H7 (cell line): Measurements from ENCODE around the gene HASPIN. TPM values are rescaled to one million over a fixed set of nuclear protein-coding genes. Genes with fewer than 3 reads are reported as not detected.

Source experiments
- DNase-seq: peaks from one replicate; pipeline ENCODE4 v3.0.0; 2012
- H3K27me3 ChIP-seq: 2 replicates; pipeline ENCODE4 v1.6.0; 2011; ENCODE audit warnings: mild to moderate bottlenecking, low read length; ENCODE audit not compliant: control insufficient read depth, insufficient read depth
- H3K36me3 ChIP-seq: replicated peaks from 2 replicates; pipeline ENCODE4 v1.5.1; 2011; ENCODE audit warnings: low read length; ENCODE audit not compliant: control insufficient read depth, insufficient read depth
- H3K4me3 ChIP-seq: 2 replicates; pipeline ENCODE4 v1.5.1; 2011; ENCODE audit warnings: low read depth, mild to moderate bottlenecking, control low read depth, low read length, moderate library complexity; ENCODE audit not compliant: insufficient read depth
- total RNA-seq: library from RNA; depleted of rRNA; stranded (reverse); fragments of >200 nt; shearing (Covaris generic); gene quantifications from 2 replicates; pipeline ENCODE4 v1.2.3, GENCODE V29; 2014

HASPIN gene
- total RNA-seq, 1 experiment from 2014 or later: 39.1 TPM

DNA sequence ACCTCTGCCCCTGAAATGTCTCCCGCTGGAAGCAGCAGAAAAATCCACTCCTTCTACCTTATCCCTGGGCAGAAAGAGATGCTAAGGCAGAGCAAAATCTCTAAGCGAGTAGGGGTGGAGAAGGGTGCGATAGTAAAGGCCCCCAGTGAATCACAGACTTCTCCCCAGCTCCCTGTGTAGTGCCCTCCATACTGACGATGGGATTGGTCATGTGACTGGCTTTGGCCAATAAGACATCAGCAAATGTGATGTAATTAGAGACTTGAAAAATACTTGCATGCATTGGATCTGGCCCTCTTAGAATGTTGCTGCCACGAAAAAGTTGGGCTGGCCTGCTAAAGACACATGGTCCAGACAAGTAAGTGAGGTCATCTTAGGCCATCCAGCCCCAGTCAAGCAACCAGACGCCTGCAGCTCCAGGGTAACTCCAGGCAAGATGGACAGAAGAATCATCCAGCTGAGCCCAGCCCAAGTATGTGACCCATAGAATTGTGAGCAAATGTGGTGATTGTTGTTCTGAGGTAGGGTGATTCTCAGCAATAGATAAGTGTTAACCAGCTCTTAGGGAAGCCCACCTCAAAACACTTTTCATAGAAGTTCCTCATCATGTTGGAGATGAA is 36.0 kb downstream of the HASPIN start:
- no peak overlapping the region for H3K4me3 ChIP-seq
- no peaks in the 10 kb centered on the region for H3K36me3 ChIP-seq
- peak; percentile 24 for DNase-seq
- H3K27me3 ChIP-seq: no peaks in the 10 kb centered on the region

DNA sequence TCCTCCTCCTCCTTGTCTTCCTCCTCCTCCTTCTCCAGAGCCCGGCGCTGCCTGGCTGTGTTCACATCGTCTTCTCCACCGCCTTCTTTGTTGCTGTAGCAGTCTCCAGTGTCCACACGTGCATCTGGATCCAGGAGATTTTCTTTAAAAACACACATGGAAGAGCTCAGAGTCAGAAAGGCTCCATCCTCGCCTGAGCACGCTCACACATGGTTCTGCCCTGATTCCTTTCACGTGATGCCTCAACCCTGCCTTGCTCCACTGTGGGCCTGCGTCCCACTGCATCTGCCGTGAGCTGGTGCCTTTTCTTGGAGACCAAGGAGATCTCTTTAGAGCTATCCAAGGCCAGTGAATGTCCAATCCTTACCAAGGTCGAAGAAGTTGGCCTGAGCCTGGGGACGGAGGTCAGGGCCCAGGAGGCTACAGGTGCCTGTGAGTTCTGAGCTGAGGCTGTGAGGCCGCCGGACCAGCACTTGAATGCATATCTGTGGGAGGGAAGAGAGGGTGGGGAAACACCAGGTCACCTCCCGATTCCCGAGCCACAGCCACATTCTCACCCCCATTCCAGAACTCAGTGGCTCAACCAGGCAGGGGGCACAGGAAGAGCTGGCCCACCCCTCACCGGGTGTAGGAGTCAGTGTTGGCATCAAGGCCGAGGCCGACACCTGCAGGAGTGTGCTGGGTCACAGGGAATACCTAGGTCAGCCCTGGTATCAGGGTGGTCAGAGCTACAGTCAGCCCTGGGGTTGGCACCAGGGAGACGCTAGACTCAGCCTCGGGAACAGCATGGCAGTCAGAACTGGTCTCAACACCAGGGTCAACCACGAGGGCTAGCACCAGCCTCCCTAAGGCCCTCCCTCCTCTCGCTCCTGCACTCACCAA is 37.6 kb downstream of the HASPIN start:
- DNase-seq: peak; percentile 28
- Histone ChIP-seq H3K36me3 (no peaks in the 10 kb centered on the region), H3K4me3 (no peak overlapping the region), H3K27me3 (no peaks in the 10 kb centered on the region)

DNA sequence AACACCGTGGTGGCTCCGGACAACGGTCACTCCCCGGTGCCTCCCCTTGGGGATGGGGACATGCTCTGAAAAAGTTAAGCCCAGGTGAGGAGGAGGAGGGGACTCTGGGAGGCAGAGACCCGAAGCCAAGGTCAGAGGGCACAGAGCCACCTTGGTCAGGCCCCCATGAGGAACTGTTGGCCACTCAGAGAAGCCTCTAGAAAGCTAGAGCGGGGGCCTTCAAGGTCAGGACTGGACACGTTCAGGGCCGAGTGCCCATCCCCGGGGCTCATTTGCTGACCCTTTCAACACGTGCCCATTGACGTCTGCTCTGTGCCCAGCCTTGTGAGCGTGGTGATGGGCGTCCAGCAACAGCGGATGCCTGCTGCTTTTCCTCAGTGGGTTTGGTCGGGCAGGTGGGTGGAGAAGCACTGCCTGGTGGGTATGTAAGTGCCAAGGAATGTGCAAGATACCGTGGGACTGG is 38.2 kb downstream of the HASPIN start:
- DNase-seq: no peak
- no peak overlapping the region for H3K4me3 ChIP-seq
- H3K36me3 ChIP-seq: no peaks in the 10 kb centered on the region
- no peaks in the 10 kb centered on the region for H3K27me3 ChIP-seq

DNA sequence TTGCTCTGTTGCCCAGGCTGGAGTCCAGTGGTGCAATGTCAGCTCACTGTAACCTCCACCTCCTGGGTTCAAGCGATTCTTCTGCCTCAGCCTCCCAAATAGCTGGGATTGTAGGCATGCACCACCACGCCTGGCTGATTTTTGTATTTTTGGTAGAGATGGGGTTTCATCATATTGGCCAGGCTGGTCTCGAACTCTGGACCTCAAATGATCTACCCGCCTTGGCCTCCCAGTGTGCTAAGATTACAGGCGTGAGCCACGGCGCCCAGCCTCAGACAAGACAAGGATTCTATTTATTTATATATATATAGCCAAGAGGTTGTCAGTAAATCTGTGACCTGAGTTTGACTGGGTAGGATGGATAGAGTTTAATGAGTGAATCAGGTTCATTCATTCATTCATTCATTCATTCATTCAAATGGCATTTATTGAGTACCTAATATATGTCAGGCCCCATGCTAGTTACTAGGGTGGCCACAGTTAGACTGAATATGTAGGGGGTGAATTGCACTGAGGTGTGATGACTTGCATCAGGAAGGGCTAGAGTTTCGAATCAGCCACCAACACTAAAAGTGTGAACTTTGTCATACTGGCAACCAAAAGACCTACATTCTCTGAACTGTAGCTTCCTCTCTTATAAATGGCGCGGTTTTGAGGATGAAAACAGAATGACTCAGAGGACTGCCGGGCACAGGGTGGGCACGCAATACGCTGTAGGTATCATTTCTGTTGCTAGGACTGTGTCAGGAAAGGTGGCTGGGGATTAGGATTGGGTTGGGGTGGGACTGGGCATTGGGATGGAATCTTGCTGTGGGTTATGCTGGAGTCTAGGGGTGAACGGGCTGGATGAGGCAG is 39.4 kb downstream of the HASPIN start:
- Histone ChIP-seq H3K36me3 (no peaks in the 10 kb centered on the region), H3K4me3 (no peak overlapping the region), H3K27me3 (no peaks in the 10 kb centered on the region)
- peak; percentile 10 for DNase-seq

DNA sequence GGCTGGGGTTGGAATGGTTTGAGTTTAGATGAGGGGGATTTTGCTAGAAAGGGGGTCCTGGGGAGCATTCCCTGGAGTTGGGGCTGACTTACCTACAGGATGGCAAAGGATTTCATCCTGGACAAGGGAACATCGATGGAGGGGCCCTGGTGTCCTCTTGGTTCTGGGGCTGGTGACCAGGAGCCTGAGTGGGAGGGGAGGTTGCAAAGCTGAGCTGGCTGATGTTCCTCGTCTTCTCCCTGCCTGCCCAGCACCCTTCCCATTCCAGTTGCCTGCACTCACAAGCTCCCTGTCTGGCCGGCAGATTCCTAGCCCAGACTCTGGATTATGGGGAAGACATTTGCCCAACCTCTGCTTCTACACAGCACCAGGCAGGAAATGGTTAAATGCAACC is 40.1 kb downstream of the HASPIN start:
- Histone ChIP-seq H3K27me3 (no peaks in the 10 kb centered on the region), H3K36me3 (no peaks in the 10 kb centered on the region), H3K4me3 (no peak overlapping the region)
- DNase-seq: no peak

DNA sequence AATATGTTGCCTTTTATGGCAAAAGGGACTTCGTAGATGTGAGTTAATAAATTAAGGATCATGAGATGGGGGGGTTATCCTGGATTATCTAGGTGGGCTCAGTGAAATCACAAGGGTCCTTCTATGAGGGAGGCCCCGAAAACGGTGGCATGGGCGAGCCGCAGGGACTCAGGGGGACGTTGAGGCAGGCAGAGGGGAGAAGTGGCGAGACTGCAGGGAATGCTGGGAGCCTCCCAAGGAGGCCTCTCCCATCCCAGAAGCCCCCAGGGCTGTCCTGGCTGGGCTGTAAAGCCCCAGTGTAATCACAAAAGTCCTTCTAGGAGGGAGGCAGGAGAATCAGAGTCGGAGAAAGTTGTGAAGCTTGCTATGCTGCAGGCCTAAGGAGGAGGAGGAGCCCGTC is 42.3 kb downstream of the HASPIN start:
- Histone ChIP-seq H3K27me3 (no peaks in the 10 kb centered on the region), H3K4me3 (no peak overlapping the region), H3K36me3 (no peaks in the 10 kb centered on the region)
- no peak for DNase-seq

DNA sequence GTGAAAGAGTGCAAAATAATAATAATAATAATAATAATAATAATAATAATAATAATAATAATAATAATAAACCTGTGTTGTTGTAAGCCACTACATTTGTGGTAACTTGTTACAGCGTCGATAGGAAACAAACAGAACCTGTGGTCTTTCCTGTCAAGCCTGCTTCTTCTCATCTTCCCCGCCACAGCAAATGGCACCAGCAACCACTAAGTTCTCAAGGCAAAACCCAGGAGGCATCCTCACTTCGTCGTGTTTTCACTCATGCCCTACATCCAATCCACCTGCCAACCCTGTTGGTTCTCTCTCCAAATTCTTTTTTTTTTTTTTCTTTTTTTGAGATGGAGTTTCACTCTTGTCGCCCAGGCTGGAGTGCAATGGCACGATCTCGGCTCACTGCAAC is 43.1 kb downstream of the HASPIN start:
- no peak for DNase-seq
- Histone ChIP-seq H3K27me3 (no peaks in the 10 kb centered on the region), H3K36me3 (no peaks in the 10 kb centered on the region)

DNA sequence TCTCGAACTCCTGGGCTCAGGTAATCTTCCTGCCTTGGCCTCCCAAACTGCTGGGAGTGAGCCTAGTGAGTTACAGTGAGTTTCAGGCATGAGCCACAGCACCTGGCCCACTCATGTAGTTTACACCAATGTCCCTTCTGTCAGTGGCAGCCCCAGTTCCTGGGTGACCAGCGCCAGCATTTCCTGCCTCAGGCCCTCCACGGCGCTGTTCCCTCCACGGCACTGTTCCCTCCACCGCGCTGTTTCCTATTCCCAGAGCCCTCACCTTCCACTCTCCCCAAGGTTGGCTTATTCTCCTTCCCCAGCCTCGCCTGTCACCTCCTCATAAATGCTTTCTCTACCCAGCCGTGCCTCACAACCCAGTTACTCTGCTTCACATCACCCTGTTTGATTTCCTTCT is 44.6 kb downstream of the HASPIN start:
- Histone ChIP-seq H3K27me3 (no peaks in the 10 kb centered on the region), H3K36me3 (no peaks in the 10 kb centered on the region), H3K4me3 (no peak overlapping the region)
- DNase-seq: no peak

More for the DNA sequence above, 43.1 kb downstream of the HASPIN start:
- H3K4me3 ChIP-seq: no peak overlapping the region

DNA sequence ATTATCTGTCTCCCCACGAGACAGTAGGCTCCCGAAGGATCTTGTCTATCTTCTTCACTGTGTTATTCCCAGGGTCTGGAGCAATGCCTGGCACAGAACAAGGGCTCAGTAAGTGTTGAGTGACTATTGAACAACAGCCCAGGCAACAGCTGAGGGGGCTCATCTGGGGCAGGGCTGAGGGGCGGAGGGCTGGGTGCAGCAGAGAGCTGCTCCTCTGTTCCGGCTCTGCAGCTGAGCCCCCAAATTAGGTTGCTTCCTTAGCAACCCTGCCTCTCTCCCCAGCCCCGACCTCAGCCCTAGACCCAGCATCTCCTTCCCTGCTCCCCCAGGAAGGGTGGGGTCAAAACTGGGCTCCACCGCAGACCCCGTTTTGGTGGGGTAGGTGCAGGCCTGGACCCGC is 45.1 kb downstream of the HASPIN start:
- no peak for DNase-seq
- Histone ChIP-seq H3K4me3 (no peak overlapping the region), H3K27me3 (no peaks in the 10 kb centered on the region), H3K36me3 (no peaks in the 10 kb centered on the region)

DNA sequence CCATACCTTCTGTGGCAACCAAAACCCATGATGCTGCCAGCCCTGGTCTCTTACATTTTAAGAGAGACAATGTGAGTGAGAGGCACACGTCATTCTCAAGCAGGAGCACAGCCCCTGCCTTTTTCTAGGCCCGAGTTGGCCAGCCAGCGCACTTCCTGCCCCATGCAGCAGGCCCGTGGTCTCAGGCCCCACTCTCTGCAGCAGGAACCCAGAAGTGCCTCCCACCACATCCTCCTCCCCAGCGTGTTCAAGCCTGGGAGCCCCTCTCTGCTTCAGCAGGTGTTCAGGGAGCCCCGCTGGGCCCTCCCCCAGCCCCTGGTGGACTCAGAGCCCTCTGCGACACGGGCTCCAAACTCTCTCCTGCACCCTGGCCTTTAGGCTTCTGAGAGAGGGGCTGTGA is 46.8 kb downstream of the HASPIN start:
- no peaks in the 10 kb centered on the region for H3K27me3 ChIP-seq
- no peak overlapping the region for H3K4me3 ChIP-seq
- no peaks in the 10 kb centered on the region for H3K36me3 ChIP-seq
- DNase-seq: peak; percentile 51

DNA sequence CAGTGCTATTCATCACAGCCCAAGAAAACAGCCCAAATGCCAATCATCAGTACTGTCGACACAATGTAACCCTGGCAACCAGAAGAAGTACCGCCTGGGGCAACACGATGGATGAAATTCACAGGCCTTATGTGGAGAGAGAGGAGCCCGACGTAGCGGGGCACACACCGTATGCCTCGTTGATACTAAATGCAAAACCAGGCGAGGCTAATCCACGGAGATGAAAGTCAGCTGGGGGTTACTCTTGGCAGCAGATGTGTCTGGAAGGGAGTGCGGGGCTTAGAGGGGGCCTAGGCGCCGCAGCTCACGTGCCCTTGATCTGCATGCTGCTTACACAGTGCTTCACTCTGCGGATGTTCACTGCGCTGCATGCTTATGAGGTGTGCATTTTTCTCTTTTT is 47.4 kb downstream of the HASPIN start:
- Histone ChIP-seq H3K27me3 (no peaks in the 10 kb centered on the region), H3K4me3 (no peak overlapping the region), H3K36me3 (no peaks in the 10 kb centered on the region)
- peak; percentile 26 for DNase-seq

DNA sequence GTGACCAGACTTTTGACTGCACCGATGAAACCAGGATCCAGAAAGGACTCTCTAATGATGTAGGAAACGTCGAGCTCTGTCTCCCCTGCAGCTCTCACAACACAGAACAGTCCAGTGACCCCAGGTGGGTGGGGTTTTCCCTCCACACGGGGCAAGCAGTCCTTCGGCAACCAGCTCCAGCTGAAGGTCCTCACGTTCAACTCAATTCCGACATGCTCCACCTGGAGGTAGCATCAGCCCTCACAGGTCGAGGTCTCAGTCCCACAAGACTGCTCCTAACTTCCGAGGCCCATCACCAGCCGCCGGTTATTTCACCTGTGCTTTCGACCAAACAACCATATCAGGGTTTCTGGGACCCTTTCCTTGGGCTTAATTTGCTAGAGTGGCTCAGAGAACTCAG is 49.1 kb downstream of the HASPIN start:
- H3K27me3 ChIP-seq: no peaks in the 10 kb centered on the region
- H3K36me3 ChIP-seq: no peaks in the 10 kb centered on the region
- no peak overlapping the region for H3K4me3 ChIP-seq
- DNase-seq: peak; percentile 80

DNA sequence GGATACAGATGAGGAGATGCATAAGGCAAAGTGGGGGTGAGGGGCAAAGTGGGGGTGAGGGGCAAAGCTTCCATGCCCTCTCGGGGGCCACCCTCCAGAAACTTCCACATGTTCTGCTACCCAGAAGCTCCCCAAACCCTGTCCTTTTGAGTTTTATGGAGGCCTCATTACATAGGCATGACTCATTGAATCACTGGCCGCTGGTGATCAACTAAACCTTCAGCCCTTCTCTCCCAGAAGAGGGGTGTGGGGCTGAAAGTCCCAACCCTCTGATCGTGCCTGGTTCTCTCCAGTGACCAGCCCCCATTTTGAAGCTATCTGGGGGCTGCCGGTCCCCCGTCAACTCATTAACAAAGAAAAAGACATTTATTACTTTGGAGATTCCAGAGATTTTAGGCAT is 49.8 kb downstream of the HASPIN start:
- DNase-seq: no peak
- Histone ChIP-seq H3K36me3 (no peaks in the 10 kb centered on the region), H3K27me3 (no peaks in the 10 kb centered on the region), H3K4me3 (no peak overlapping the region)

DNA sequence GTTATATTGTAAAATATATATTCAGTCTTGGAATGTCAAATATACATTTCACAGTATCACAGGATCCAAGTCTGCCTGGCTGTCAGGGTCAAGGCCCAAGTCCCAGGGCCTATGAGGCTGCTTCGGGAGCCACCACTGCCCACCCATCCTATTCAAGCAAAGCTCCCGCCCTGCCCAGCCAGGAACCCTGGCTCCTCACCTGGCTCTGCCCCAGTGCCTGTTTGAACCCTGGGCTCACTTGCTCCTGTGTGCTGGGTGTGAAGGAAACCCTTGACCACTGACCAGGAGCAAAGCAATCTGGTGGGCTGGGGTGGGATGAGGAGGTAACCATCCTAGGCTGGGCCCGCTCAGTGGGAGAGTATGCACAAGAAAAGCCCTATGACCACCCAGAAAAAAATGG is 50.3 kb downstream of the HASPIN start:
- Histone ChIP-seq H3K4me3 (no peak overlapping the region), H3K27me3 (no peaks in the 10 kb centered on the region)
- DNase-seq: no peak

More for the DNA sequence above, 50.3 kb downstream of the HASPIN start:
- H3K36me3 ChIP-seq: no peaks in the 10 kb centered on the region
